ENCODE results near the gene EPHA7. TPM values are rescaled to one million over a fixed set of nuclear protein-coding genes. Genes with fewer than 3 reads are reported as not detected.

Gene EPHA7
- total RNA-seq, 1 experiment from 2014 or later: not detected

GRCh38 chr6:93447874-93448273 lies 28.5 kb upstream of the EPHA7 start:
- ChIA-PET POLR2A (no interaction called here), RAD21 (ENCODE audit: low non-redundant PET in 1 of 2, low total read pairs in 2 of 2, uncharacterized antibody in 2 of 2, unreplicated experiment in 2 of 2) (no interaction called here), CTCF (no interaction called here)
- Histone ChIP-seq H3K9me3 (ENCODE audit: control insufficient read depth in 1 of 2, insufficient read depth in 1 of 2, low read depth in 1 of 2, low read length in 2 of 2) (peaks cover 3 to 9% of the 10 kb centered on the region in 2 experiments; a peak in 2 of 4 replicates), H3K4me1 (ENCODE audit: control insufficient read depth in 1 of 2, insufficient read depth in 2 of 2, low read length in 2 of 2) (no peaks in the 10 kb centered on the region), H3K9ac (ENCODE audit: low read length) (no peak overlapping the region), H2AFZ (ENCODE audit: low read depth, low read length, poor library complexity, severe bottlenecking) (no peak overlapping the region), H4K20me1 (ENCODE audit: insufficient read depth) (no peaks in the 10 kb centered on the region; the same call in 1 of the 2 replicates), H3K27ac (ENCODE audit: low read depth, low read length) (no peak overlapping the region), H3K27me3 (ENCODE audit: insufficient read depth, low read length) (no peaks in the 10 kb centered on the region), H3K36me3 (ENCODE audit: control insufficient read depth in 1 of 2, insufficient read depth in 2 of 2, low read length in 2 of 2) (no peaks in the 10 kb centered on the region), H3K4me2 (ENCODE audit: low read length) (no peak overlapping the region), H3K9me2 (ENCODE audit: insufficient read depth) (no peaks in the 10 kb centered on the region), H3K4me3 (replicated peaks in 1 of 2; ENCODE audit: low read depth in 1 of 2, low read length in 2 of 2) (no peak overlapping the region), H3K79me2 (ENCODE audit: insufficient read depth, low read length) (no peaks in the 10 kb centered on the region)
- no TSS peak for BruUV-seq (replicated peaks)
- ATAC-seq (no peak), DNase-seq (ENCODE audit: low read depth, low spot score) (no peak)
- intact Hi-C loops (cut with micrococcal nuclease): no loop called here
- TF ChIP-seq, protein P1, sequence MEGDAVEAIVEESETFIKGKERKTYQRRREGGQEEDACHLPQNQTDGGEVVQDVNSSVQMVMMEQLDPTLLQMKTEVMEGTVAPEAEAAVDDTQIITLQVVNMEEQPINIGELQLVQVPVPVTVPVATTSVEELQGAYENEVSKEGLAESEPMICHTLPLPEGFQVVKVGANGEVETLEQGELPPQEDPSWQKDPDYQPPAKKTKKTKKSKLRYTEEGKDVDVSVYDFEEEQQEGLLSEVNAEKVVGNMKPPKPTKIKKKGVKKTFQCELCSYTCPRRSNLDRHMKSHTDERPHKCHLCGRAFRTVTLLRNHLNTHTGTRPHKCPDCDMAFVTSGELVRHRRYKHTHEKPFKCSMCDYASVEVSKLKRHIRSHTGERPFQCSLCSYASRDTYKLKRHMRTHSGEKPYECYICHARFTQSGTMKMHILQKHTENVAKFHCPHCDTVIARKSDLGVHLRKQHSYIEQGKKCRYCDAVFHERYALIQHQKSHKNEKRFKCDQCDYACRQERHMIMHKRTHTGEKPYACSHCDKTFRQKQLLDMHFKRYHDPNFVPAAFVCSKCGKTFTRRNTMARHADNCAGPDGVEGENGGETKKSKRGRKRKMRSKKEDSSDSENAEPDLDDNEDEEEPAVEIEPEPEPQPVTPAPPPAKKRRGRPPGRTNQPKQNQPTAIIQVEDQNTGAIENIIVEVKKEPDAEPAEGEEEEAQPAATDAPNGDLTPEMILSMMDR (IDR thresholded peaks at IDR 0.05 in 2 of 3, conservative IDR thresholded peaks at IDR 0.05 in 1 of 3; ENCODE audit: borderline replicate concordance in 1 of 3, insufficient read depth in 1 of 3, low read depth in 2 of 3, low read length in 2 of 3): no peak
- no peak for TF ChIP-seq FOSL1 (IDR thresholded peaks at IDR 0.05; ENCODE audit: low read depth)
- TF ChIP-seq RAD21 (IDR thresholded peaks at IDR 0.05; ENCODE audit: low read depth): no peak
- TF ChIP-seq JUND (IDR thresholded peaks at IDR 0.05): no peak
- no peak for TF ChIP-seq SRF (IDR thresholded peaks at IDR 0.05; ENCODE audit: low read depth)
- TF ChIP-seq ZBTB33 (IDR thresholded peaks at IDR 0.05; ENCODE audit: extremely low read depth, insufficient replicate concordance, low read length): no peak
- TF ChIP-seq EZH2phosphoT487 (IDR thresholded peaks at IDR 0.05; ENCODE audit: borderline replicate concordance): no peak
- TF ChIP-seq, protein P2, sequence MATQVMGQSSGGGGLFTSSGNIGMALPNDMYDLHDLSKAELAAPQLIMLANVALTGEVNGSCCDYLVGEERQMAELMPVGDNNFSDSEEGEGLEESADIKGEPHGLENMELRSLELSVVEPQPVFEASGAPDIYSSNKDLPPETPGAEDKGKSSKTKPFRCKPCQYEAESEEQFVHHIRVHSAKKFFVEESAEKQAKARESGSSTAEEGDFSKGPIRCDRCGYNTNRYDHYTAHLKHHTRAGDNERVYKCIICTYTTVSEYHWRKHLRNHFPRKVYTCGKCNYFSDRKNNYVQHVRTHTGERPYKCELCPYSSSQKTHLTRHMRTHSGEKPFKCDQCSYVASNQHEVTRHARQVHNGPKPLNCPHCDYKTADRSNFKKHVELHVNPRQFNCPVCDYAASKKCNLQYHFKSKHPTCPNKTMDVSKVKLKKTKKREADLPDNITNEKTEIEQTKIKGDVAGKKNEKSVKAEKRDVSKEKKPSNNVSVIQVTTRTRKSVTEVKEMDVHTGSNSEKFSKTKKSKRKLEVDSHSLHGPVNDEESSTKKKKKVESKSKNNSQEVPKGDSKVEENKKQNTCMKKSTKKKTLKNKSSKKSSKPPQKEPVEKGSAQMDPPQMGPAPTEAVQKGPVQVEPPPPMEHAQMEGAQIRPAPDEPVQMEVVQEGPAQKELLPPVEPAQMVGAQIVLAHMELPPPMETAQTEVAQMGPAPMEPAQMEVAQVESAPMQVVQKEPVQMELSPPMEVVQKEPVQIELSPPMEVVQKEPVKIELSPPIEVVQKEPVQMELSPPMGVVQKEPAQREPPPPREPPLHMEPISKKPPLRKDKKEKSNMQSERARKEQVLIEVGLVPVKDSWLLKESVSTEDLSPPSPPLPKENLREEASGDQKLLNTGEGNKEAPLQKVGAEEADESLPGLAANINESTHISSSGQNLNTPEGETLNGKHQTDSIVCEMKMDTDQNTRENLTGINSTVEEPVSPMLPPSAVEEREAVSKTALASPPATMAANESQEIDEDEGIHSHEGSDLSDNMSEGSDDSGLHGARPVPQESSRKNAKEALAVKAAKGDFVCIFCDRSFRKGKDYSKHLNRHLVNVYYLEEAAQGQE (IDR thresholded peaks at IDR 0.05; ENCODE audit: low read depth): no peak
- TF ChIP-seq ELF1 (IDR thresholded peaks at IDR 0.05; ENCODE audit: borderline replicate concordance, low read depth): no peak
- TF ChIP-seq EZH2 (IDR thresholded peaks at IDR 0.05): no peak
- no peak for TF ChIP-seq POLR2A (IDR thresholded peaks at IDR 0.05; ENCODE audit: borderline replicate concordance, extremely low read depth, insufficient read depth, insufficient read length)
- TF ChIP-seq, protein P3, sequence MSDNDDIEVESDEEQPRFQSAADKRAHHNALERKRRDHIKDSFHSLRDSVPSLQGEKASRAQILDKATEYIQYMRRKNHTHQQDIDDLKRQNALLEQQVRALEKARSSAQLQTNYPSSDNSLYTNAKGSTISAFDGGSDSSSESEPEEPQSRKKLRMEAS (IDR thresholded peaks at IDR 0.05): no peak
- TF ChIP-seq SIN3A (IDR thresholded peaks at IDR 0.05; ENCODE audit: low read depth): no peak
- TF ChIP-seq ZNF274 (IDR thresholded peaks at IDR 0.05; ENCODE audit: low read depth, low read length): no peak
- TF ChIP-seq POLR2AphosphoS5 (IDR thresholded peaks at IDR 0.05; ENCODE audit: low read depth, low read length): no peak
- no peak for TF ChIP-seq SP1 (IDR thresholded peaks at IDR 0.05; ENCODE audit: low read depth)
- no peak for TF ChIP-seq ATF3 (IDR thresholded peaks at IDR 0.05)
- no peak for TF ChIP-seq ZFX (IDR thresholded peaks at IDR 0.05)
